Retina (tissue), 1 donor: ENCODE data around the gene FAIM2.
"Not testable (repeated sequence)": the region's sequence is repeated elsewhere in the genome, so short reads cannot be mapped to it uniquely, and the experiment has no call there.

ENCODE experiments used
- DNase-seq: peaks from one replicate; pipeline ENCODE4 v3.0.0-alpha.2; 2016

Gene FAIM2

GRCh38 chr12:49875115-49875720 is 28.5 kb downstream of the FAIM2 start:
- no peak for DNase-seq

DNA sequence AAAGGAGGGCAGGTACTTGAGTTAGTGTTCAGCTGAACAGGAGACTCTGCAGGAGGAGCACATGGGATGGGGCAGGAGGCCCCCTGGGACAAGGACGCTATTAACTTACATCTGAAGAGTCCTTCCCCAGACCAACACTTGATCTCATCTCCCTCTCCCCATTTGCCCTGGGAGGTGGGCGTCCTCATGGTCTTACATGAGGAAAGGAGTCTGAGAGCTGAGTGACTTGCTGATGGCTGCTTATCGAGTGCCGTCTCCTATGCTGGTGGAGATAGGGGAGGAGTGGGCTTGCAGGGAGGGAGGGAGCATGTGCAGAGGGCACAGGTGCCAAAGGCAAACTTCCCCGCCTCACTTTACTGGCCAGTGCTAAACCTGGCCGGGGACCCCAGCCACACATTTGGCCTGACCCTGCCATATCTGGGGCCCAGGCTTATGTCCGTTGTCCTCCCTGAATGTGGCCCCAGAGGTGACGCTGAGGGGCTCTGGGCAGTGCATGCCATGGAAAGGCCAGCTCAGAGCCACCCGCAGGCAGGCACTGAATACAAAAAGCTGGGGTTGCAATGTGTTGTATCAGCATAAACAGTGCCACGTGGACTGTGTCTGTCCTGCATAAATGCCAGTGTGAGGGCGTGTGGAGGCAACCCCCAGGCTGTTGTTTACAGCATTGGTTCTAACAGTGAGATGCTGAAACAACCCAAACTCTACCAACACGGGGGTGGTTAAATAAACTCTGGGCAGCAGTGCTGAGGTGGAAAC is 29.4 kb downstream of the FAIM2 start:
- no peak for DNase-seq

DNA sequence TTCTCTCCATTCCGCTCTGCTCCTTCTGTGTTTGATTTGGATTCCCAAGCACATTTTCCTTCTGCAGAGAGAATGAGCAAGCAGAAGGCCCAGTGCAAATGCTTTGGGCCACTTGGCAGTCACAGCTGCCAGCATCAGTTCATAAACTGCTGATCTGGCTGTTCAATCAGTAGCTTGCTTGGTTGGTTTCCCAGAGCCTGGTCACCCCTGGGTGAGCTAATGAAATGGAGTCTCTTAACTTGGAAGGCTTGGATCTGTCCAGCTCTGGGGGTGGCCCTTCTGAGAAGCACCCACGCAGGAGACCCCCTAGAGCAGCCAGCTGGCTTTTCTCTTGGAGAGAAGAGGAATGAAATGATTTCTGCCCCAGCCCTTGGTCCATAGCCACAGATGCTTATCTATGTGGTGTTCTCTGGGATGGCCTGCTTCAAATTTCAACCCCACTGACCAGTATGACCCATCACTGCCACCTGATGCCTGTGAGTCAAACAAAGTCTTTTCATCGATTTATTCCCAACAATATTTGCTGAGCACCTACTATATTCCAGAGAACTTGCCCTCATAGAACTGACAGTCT is 30.3 kb downstream of the FAIM2 start:
- no peak for DNase-seq

- no peak for DNase-seq
Observed at GRCh38 chr12:49872781-49873181, 30.9 kb downstream of the FAIM2 start.

DNA sequence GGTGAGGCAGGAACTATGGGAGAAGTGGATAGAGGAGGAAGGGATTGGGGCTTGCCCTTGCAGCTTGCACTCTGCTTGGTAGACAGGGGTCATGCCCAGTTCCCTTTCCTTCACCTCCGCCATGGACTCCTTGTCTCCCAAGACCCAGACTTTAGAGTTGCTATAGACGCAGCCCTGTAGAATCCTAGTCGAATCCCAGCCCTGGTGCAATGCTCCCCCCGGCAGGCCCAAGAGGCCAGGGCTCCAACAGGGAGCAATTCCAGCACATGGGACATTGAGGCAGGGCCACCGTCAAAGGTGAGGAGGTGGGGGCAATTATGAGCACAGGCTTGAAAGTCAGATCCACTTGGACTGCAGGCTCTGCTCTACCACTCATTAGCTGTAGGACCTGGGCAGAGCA is 31.3 kb downstream of the FAIM2 start:
- no peak for DNase-seq

- not testable (repeated sequence) for DNase-seq
Observed at GRCh38 chr12:49871811-49872251, 31.9 kb downstream of the FAIM2 start.

- no peak for DNase-seq
Observed at GRCh38 chr12:49871263-49871561, 32.5 kb downstream of the FAIM2 start.

DNA sequence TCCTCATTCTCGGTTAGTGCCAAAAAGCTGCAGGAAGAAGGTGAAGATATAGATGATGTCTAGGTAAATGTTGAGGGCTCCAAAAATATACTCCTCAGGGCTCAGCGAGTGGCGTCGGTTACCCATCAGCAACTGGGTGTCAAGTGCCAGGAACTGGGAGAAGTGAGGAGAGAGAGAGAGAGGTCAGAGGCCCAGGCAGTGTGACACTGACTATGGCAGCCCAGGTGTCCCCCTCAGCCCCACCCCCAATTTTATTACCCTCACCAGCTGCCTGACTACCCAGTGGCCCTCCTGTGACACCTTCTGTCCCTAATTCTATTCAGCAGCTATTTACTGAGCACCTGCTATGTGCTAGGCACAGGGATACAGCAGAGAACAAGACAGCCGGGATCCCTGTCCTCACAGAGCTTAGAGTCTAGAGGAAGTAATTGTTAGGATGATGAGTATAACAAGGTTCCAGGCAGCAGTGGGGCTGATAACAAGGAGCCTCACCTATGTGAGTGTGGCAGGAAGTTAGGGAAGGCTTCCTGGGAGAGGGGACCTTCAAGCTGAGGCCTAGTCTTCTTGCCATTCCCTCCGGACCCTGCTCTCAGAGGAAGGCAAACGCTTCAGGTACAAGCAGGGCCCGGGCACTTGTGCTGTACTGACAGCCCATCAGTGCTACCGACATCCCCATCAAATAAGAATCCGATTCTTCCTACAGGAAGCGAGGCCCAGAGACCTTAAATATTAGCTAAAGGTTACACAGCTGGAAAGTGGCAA is 33.0 kb downstream of the FAIM2 start:
- DNase-seq: no peak

GRCh38 chr12:49869816-49870500 is 33.7 kb downstream of the FAIM2 start:
- no peak for DNase-seq

GRCh38 chr12:49868952-49869815 is 34.5 kb downstream of the FAIM2 start:
- DNase-seq: peak; percentile 87

DNA sequence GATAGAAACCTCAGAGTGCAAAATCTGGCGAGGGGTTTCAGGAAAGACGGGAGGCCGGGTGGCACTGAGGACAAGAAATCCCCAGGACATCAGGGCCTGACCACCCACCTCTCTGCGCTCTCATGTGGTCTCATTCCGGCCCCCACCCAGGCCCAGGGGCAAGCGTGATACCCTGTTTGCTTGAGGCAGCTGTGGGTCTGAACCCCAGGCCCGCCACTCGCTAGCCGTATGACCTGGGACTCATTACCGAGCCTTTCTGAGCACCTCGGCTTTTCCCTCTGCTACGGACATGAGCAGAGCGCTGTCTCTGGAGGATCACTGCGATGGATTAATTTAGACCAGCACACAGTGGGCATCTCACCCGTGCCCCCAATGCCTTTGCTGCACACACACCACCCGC is 35.3 kb downstream of the FAIM2 start:
- DNase-seq: no peak

DNA sequence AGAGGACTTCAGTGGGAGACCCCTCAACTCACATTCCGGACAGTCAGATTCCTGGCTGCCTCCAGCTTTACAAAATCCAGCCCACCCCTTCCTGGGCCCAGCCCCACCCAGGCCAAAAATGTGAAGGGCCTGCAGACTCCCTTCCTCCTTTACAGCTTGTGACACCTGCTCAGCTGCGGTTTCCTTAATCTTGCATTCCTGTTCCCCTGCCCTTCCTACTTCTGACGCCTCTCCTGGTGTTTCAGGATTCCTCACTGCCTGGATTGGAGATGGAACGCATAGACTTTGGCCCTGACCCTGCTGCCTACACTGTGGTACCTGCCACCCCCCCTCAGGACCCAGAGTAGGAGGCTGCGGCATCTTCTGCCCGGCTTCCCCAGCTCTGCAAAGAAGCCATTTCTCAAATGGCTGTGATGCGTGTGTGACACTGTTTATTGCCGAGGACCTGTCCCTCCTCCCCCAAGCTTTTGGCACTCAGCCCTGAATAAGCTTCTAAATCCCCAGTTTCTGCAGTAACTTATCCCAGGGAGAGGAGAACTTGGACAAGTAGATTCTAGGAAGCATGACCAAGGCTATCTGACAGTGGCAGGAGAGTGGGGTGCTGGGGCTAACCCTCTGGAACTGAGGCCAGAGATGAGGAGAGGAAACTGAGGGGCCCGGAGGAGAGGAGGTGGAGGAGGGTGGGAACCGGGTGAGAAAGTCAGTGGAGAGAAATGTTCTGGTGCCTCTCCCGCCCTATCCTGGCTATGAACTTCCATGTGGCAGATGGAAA is 35.9 kb downstream of the FAIM2 start:
- DNase-seq: no peak

- DNase-seq: peak; percentile 90
Observed at GRCh38 chr12:49866859-49867569, 36.7 kb downstream of the FAIM2 start.

- no peak for DNase-seq
Observed at GRCh38 chr12:49865782-49866135, 37.9 kb downstream of the FAIM2 start.

GRCh38 chr12:49865109-49865781 is 38.5 kb downstream of the FAIM2 start:
- DNase-seq: no peak

DNA sequence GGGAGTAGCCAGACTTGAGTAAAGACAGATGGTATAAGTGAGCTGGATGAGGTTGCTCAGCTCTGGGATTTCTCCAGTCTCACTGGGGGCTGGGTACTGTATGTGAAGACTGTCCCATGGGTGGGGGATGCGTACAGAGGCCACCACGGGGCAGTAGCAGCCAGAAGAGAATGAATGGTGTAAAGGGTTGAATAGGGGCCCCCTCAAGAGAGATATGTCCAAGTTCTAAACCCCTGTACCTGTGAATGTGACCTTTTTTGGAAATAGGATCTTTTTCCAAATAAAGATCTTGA is 39.0 kb downstream of the FAIM2 start:
- DNase-seq: no peak

- DNase-seq: no peak
Observed at GRCh38 chr12:49863946-49864797, 39.5 kb downstream of the FAIM2 start.

DNA sequence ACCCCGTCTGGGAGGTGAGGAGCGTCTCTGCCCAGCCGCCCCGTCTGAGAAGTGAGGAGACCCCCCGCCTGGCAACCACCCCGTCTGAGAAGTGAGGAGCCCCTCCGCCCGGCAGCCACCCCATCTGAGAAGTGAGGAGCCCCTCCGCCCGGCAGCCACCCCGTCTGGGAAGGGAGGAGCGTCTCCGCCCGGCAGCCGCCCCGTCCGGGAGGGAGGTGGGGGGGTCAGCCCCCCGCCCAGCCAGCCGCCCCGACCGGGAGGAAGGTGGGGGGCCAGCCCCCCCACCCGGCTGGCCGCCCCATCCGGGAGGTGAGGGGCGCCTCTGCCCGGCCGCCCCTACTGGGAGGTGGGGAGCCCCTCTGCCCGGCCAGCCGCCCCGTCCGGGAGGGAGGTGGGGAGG is 42.8 kb downstream of the FAIM2 start:
- not testable (repeated sequence) for DNase-seq

- DNase-seq: not testable (repeated sequence)
Observed at GRCh38 chr12:49855890-49856289, 47.8 kb downstream of the FAIM2 start.
